K562 (cell line): Measurements from ENCODE around the gene ODAD3. TPM values are rescaled to one million over a fixed set of nuclear protein-coding genes. Genes with fewer than 3 reads are reported as not detected.

ENCODE experiments used
- CBFA2T2 ChIP-seq: fragments of 450-650 bp; conservative IDR thresholded peaks from 2 replicates; pipeline ENCODE4 v1.6.1; 2017; ENCODE audit warnings: mild to moderate bottlenecking
- HLTF ChIP-seq: fragments of 450-650 bp; IDR thresholded peaks from 2 replicates; pipeline ENCODE4 v1.6.1; 2016
- HNRNPLL ChIP-seq: fragments of 200-400 bp; formaldehyde crosslinking; IDR thresholded peaks from 2 replicates; pipeline ENCODE4 v1.6.1; 2017; ENCODE audit warnings: low read length, low read depth, mild to moderate bottlenecking; ENCODE audit not compliant: poor library complexity, severe bottlenecking
- POLR2H ChIP-seq: IDR thresholded peaks from 2 replicates; pipeline ENCODE4 v1.6.1; 2016; ENCODE audit warnings: missing genetic modification characterization, low read depth, mild to moderate bottlenecking, control low read depth, missing compliant biosample characterization, moderate library complexity
- RAD51 ChIP-seq: fragments of 450-650 bp; IDR thresholded peaks from 2 replicates; pipeline ENCODE4 v1.7.1; 2016; ENCODE audit warnings: low read depth, mild to moderate bottlenecking, borderline replicate concordance
- RBM39 ChIP-seq: fragments of 200-400 bp; formaldehyde crosslinking; optimal IDR thresholded peaks from 2 replicates; pipeline ENCODE3; 2018; ENCODE audit warnings: low read depth, low read length
- SIX5 ChIP-seq, 2 experiments: IDR thresholded peaks; 2 replicates each; pipeline ENCODE4 v1.6.1; 2011; ENCODE audit warnings: low read length in 2 of 2, borderline replicate concordance in 1 of 2, low read depth in 1 of 2, mild to moderate bottlenecking in 1 of 2, moderate library complexity in 1 of 2; ENCODE audit not compliant: insufficient read depth in 1 of 2
- SMARCA5 ChIP-seq: fragments of 450-650 bp; IDR thresholded peaks from 2 replicates; pipeline ENCODE4 v1.6.1; 2016
- SNRNP70 ChIP-seq: fragments of 200-400 bp; formaldehyde crosslinking; optimal IDR thresholded peaks from 2 replicates; pipeline ENCODE3; 2017; ENCODE audit warnings: low read depth, low read length
- STAG1 ChIP-seq: sonication (generic); formaldehyde crosslinking; IDR thresholded peaks from 2 replicates; pipeline ENCODE4 v1.5.0; 2020; ENCODE audit warnings: missing genetic modification reagents, borderline replicate concordance
- TCF3 ChIP-seq: sonication (generic); formaldehyde crosslinking; IDR thresholded peaks from 2 replicates; pipeline ENCODE4 v1.4.0; 2020; ENCODE audit warnings: mild to moderate bottlenecking, missing genetic modification reagents
- U2AF2 ChIP-seq: fragments of 200-400 bp; formaldehyde crosslinking; optimal IDR thresholded peaks from 2 replicates; pipeline ENCODE3; 2017; ENCODE audit warnings: low read depth, mild to moderate bottlenecking, low read length
- ZKSCAN8 ChIP-seq: fragments of 200-800 bp; sonication (Bioruptor generic); IDR thresholded peaks from 2 replicates; pipeline ENCODE4 v1.6.1; 2016; ENCODE audit warnings: missing genetic modification characterization, missing compliant biosample characterization
- polyA plus RNA-seq, 8 experiments: library from polyadenylated mRNA; depleted of rRNA in 4 of 8; stranded (reverse) in 5 of 8; unstranded in 3 of 8; fragments of >200 nt; fragmentation: Nextera tagmentation in 2 of 8; fragmentation: Illumina TruSeq in 1 of 8; extraction: Ambion mirVana in 2 of 8; extraction: Trizol in 1 of 8; gene quantifications; 2 replicates each; pipeline versions ENCODE4 v1.2.1 to v1.2.3, GENCODE V29; 2011 to 2014; ENCODE audit warnings: inconsistent platforms in 1 of 8, missing spikeins in 1 of 8
- total RNA-seq, 7 experiments: library from RNA; depleted of rRNA in 6 of 7; stranded (reverse); fragments of >200 nt in 6 of 7; fragmentation: Illumina TruSeq in 2 of 7; extraction: Trizol in 2 of 7; gene quantifications; 2 replicates each; pipeline versions ENCODE4 v1.2.1 to v1.2.3, GENCODE V29; 2011 to 2021; ENCODE audit warnings: low replicate concordance in 1 of 7
- TF ChIP-seq, protein P1 (sequence below): IDR thresholded peaks from 2 replicates; pipeline ENCODE4 v1.6.1; 2011; ENCODE audit warnings: borderline replicate concordance, low read depth, mild to moderate bottlenecking, moderate library complexity, low read length; ENCODE audit not compliant: insufficient read depth, poor library complexity, severe bottlenecking
- TF ChIP-seq, protein P2 (sequence below): sonication (generic); formaldehyde crosslinking; IDR thresholded peaks from 2 replicates; pipeline ENCODE4 v1.5.0; 2020; ENCODE audit warnings: missing genetic modification reagents
- TF ChIP-seq, protein P3 (sequence below), 2 experiments: IDR thresholded peaks in 1 of 2; conservative IDR thresholded peaks in 1 of 2; 2 replicates each; pipeline ENCODE4 v1.6.1; 2016; ENCODE audit warnings: low read depth in 2 of 2, mild to moderate bottlenecking in 1 of 2, missing compliant biosample characterization in 1 of 2, missing genetic modification characterization in 1 of 2, moderate library complexity in 1 of 2
- TF ChIP-seq, protein P4 (sequence below): fragments of 200-800 bp; sonication (Bioruptor generic); IDR thresholded peaks from 2 replicates; pipeline ENCODE4 v1.6.1; 2017; ENCODE audit warnings: missing genetic modification characterization, missing compliant biosample characterization

The ODAD3 gene
- total and polyA plus RNA-seq, 9 of the 15 experiments (the other 6 are each of a cell fraction or from before 2014, with no cell fraction given), result 0.07 to 0.72 (median 0.14) TPM; not detected in 2

DNA sequence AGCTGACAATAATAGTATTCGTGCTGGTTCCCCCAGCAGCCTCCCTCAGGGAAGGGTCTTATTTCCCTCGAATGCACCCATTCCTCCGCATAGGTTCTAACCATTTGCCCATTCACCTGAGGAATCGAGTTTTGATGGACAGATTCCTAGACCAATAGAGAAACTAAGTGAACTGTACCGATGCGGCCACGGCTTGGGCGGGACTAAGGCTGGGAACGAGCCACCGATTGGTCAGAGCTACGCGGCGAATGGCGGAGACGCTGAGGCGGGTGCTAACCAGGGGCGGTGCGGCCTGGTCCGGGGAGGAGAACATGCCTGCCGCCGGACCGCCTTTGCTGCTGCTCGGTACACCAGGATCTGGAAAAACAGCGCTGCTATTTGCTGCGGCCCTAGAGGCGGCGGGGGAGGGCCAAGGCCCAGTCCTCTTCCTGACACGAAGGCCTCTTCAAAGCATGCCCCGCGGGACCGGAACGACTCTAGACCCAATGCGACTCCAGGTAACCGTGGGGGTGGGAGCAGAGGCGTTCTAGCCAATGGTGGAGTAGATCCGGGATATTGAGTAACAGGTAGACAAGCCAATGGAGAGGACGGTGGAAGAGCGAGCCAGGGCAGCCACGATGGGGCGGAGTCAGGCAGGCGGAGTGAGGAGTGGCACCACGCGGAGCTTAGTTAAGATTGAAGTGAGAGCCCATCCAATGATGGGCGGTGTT, 60.3 kb downstream of the ODAD3 start, which contains the start of gene SWSAP1 (continued):
- TF ChIP-seq, protein P1, sequence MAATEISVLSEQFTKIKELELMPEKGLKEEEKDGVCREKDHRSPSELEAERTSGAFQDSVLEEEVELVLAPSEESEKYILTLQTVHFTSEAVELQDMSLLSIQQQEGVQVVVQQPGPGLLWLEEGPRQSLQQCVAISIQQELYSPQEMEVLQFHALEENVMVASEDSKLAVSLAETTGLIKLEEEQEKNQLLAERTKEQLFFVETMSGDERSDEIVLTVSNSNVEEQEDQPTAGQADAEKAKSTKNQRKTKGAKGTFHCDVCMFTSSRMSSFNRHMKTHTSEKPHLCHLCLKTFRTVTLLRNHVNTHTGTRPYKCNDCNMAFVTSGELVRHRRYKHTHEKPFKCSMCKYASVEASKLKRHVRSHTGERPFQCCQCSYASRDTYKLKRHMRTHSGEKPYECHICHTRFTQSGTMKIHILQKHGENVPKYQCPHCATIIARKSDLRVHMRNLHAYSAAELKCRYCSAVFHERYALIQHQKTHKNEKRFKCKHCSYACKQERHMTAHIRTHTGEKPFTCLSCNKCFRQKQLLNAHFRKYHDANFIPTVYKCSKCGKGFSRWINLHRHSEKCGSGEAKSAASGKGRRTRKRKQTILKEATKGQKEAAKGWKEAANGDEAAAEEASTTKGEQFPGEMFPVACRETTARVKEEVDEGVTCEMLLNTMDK, result no peak
- TF ChIP-seq SMARCA5 (no peak; the same call in 1 of the 2 replicates), CBFA2T2 (no peak), RAD51 (no peak), SNRNP70 (no peak), U2AF2 (no peak), HLTF (no peak), HNRNPLL (peak; percentile 18), RBM39 (no peak), STAG1 (no peak), POLR2H (tag) (peak; percentile 92), TCF3 (CRISPR knock-in tag) (no peak), ZKSCAN8 (CRISPR knock-in tag) (no peak), SIX5 (IDR thresholded peaks at IDR 0.05; ENCODE audit: borderline replicate concordance in 1 of 2, insufficient read depth in 1 of 2, low read depth in 1 of 2, low read length in 2 of 2) (no peak)
- TF ChIP-seq, protein P2, sequence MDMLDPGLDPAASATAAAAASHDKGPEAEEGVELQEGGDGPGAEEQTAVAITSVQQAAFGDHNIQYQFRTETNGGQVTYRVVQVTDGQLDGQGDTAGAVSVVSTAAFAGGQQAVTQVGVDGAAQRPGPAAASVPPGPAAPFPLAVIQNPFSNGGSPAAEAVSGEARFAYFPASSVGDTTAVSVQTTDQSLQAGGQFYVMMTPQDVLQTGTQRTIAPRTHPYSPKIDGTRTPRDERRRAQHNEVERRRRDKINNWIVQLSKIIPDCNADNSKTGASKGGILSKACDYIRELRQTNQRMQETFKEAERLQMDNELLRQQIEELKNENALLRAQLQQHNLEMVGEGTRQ (CRISPR knock-in tag), result peak; percentile 13; the same call in 1 of the 2 replicates
- TF ChIP-seq, protein P3, sequence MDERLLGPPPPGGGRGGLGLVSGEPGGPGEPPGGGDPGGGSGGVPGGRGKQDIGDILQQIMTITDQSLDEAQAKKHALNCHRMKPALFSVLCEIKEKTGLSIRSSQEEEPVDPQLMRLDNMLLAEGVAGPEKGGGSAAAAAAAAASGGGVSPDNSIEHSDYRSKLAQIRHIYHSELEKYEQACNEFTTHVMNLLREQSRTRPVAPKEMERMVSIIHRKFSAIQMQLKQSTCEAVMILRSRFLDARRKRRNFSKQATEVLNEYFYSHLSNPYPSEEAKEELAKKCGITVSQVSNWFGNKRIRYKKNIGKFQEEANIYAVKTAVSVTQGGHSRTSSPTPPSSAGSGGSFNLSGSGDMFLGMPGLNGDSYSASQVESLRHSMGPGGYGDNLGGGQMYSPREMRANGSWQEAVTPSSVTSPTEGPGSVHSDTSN (CRISPR knock-in tag; IDR thresholded peaks at IDR 0.05; ENCODE audit: low read depth), result peak; percentile 85
- TF ChIP-seq, protein P3 (tag; conservative IDR thresholded peaks at IDR 0.05; ENCODE audit: low read depth), result peak; percentile 97
- TF ChIP-seq, protein P4, sequence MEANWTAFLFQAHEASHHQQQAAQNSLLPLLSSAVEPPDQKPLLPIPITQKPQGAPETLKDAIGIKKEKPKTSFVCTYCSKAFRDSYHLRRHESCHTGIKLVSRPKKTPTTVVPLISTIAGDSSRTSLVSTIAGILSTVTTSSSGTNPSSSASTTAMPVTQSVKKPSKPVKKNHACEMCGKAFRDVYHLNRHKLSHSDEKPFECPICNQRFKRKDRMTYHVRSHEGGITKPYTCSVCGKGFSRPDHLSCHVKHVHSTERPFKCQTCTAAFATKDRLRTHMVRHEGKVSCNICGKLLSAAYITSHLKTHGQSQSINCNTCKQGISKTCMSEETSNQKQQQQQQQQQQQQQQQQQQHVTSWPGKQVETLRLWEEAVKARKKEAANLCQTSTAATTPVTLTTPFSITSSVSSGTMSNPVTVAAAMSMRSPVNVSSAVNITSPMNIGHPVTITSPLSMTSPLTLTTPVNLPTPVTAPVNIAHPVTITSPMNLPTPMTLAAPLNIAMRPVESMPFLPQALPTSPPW (CRISPR knock-in tag), result no peak; the same call in 1 of the 2 replicates
